Left hindlimb (tissue), 1 donor: ENCODE data around the gene C10orf62.
"Not testable (repeated sequence)": the region's sequence is repeated elsewhere in the genome, so short reads cannot be mapped to it uniquely, and the experiment has no call there.

Source experiments
- DNase-seq: peaks from one replicate; pipeline ENCODE4 v3.0.0-alpha.2; 2018

The C10orf62 gene

GRCh38 chr10:97632949-97633884 is 43.7 kb downstream of the C10orf62 start, which contains the start of gene MORN4:
Gene MORN4, minus strand, starts transcription at chr10:97633500. Its CDS starts 13,847 bp downstream, at chr10:97619653.
- DNase-seq: peak; percentile 94

GRCh38 chr10:97633921-97634320 is 44.4 kb downstream of the C10orf62 start:
- no peak for DNase-seq

- no peak for DNase-seq
Measured at GRCh38 chr10:97635577-97635976, 46.1 kb downstream of the C10orf62 start.

- not testable (repeated sequence) for DNase-seq
Measured at GRCh38 chr10:97639090-97639489, 49.6 kb downstream of the C10orf62 start.

GRCh38 chr10:97640174-97640867 is 50.8 kb downstream of the C10orf62 start, which contains the start of gene PI4K2A:
Gene PI4K2A, plus strand, starts transcription at chr10:97640671. Its CDS starts 72 bp downstream, at chr10:97640743.
- peak; percentile 98 for DNase-seq
